GM12872 (cell line): ENCODE measurements around the gene GUCY2C.

Experiments used
- CTCF ChIP-seq: IDR thresholded peaks from 3 replicates; pipeline ENCODE4 v1.5.1; 2011; ENCODE audit warnings: low read depth, mild to moderate bottlenecking, low read length, moderate library complexity; ENCODE audit not compliant: insufficient read depth

GUCY2C gene

GRCh38 chr12:14570231-14570630, 126.2 kb downstream of the GUCY2C start:
- TF ChIP-seq CTCF, result no peak

GRCh38 chr12:14567351-14568162, 128.8 kb downstream of the GUCY2C start, which contains the start of gene PLBD1:
Gene PLBD1, minus strand, starts transcription at chr12:14567883. Its CDS starts 187 bp downstream, at chr12:14567696.
- no peak for TF ChIP-seq CTCF

GRCh38 chr12:14564336-14564959, 132.0 kb downstream of the GUCY2C start:
- no peak for TF ChIP-seq CTCF

GRCh38 chr12:14563046-14563445, 133.4 kb downstream of the GUCY2C start:
- TF ChIP-seq CTCF, result no peak
